Upper lobe of right lung (tissue), 1 donor: ENCODE data around the gene PNPLA5. TPM values are rescaled to one million over a fixed set of nuclear protein-coding genes. Genes with fewer than 3 reads are reported as not detected.

Experiments
- ATAC-seq: fragments of 200-7000 bp; cut with Tn5 transposase; one replicate; pipeline ENCODE4 v1.9.1; 2020; ENCODE audit warnings: mild to moderate bottlenecking, moderate library complexity
- DNase-seq: peaks from one replicate; pipeline ENCODE4 v3.0.0-alpha.2; 2020
- H3K27ac ChIP-seq: fragments of 200-600 bp; one replicate; pipeline ENCODE4 v1.8.0; 2022
- H3K27me3 ChIP-seq: fragments of 200-600 bp; one replicate; pipeline ENCODE4 v1.8.0; 2022; ENCODE audit warnings: mild to moderate bottlenecking
- H3K36me3 ChIP-seq: fragments of 200-600 bp; one replicate; pipeline ENCODE4 v1.8.0; 2022
- H3K4me1 ChIP-seq: fragments of 200-600 bp; one replicate; pipeline ENCODE4 v1.8.0; 2022
- H3K4me3 ChIP-seq: fragments of 200-600 bp; one replicate; pipeline ENCODE4 v1.8.0; 2022; ENCODE audit warnings: mild to moderate bottlenecking
- H3K9me3 ChIP-seq: fragments of 200-600 bp; one replicate; pipeline ENCODE4 v1.8.0; 2022
- CTCF ChIP-seq: fragments of 200-600 bp; IDR thresholded peaks from one replicate; pipeline ENCODE4 v1.8.0; 2022; ENCODE audit warnings: antibody characterized with exemption
- intact Hi-C: fragments of 100-400 bp; cut with DNase I; formaldehyde crosslinking; loops from one replicate; pipeline ENCODE4 v1.11.0; 2022
- total RNA-seq: library from RNA; stranded (reverse); fragmentation: NEBNext Ultra II Directional; extraction: Animal tissue kit (Norgen Biotek cat#: 25700); gene quantifications from one replicate; pipeline ENCODE4 v1.2.1, GENCODE V29; 2021
- donor health status: DM: no; HTN: yes; CAD: no; lungs with severe emphysema.

The PNPLA5 gene
- total RNA-seq, 1 donor from 2014 or later, result not detected

GRCh38 chr22:43831561-43832392 lies 60.0 kb downstream of the PNPLA5 start:
- no peaks in the 10 kb centered on the region for H3K27me3 ChIP-seq
- H3K4me3 ChIP-seq, result no peak overlapping the region
- no peak for TF ChIP-seq CTCF
- ATAC-seq (no peak), DNase-seq (peak; percentile 59)
- H3K4me1 ChIP-seq, result peaks cover 3% of the 10 kb centered on the region
- no peaks in the 10 kb centered on the region for H3K9me3 ChIP-seq
- H3K27ac ChIP-seq, result no peak overlapping the region
- intact Hi-C loops, result no loop called here
- H3K36me3 ChIP-seq, result no peaks in the 10 kb centered on the region

- intact Hi-C loops, result no loop called here
- ATAC-seq (no peak), DNase-seq (peak; percentile 40)
- Histone ChIP-seq H3K36me3 (no peaks in the 10 kb centered on the region), H3K4me1 (peaks cover 3% of the 10 kb centered on the region), H3K27me3 (no peaks in the 10 kb centered on the region), H3K9me3 (no peaks in the 10 kb centered on the region), H3K4me3 (no peak overlapping the region), H3K27ac (peak overlapping the region; percentile 51)
- no peak for TF ChIP-seq CTCF
Measured at GRCh38 chr22:43830931-43831560, 60.8 kb downstream of the PNPLA5 start.

- ATAC-seq, result peak; percentile 37
- peak overlapping the region; percentile 78 for H3K27ac ChIP-seq
- no peaks in the 10 kb centered on the region for H3K9me3 ChIP-seq
- peak; percentile 71 for DNase-seq
- no peaks in the 10 kb centered on the region for H3K27me3 ChIP-seq
- H3K4me3 ChIP-seq, result no peak overlapping the region
- no peak for TF ChIP-seq CTCF
- H3K4me1 ChIP-seq, result peaks cover 3% of the 10 kb centered on the region
- no peaks in the 10 kb centered on the region for H3K36me3 ChIP-seq
- intact Hi-C loops, result loop anchor here (10.0 kb wide), 1 partner anchor 435 kb away; no protein-coding TSS in a partner anchor
Measured at GRCh38 chr22:43829904-43830851, 61.6 kb downstream of the PNPLA5 start.

Other genes with a start within 250 kb of the PNPLA5 start
- gene EFCAB6, start 79.7 kb downstream of the PNPLA5 start, total RNA-seq, result 3.6 TPM
- gene SULT4A1, start 29.5 kb downstream of the PNPLA5 start, total RNA-seq, result not detected
- 3.7 TPM for gene PNPLA3, start 31.8 kb upstream of the PNPLA5 start, total RNA-seq
- 25.7 TPM for gene SAMM50, start 63.4 kb upstream of the PNPLA5 start, total RNA-seq
- 49.3 TPM for gene PARVB, start 132.3 kb upstream of the PNPLA5 start, total RNA-seq